ENCODE data around the gene MYO7B. TPM values are rescaled to one million over a fixed set of nuclear protein-coding genes. Genes with fewer than 3 reads are reported as not detected.
A peak's percentile ranks its signal among the peaks of the same experiment; 100 is the strongest.

The MYO7B gene
- total and polyA plus RNA-seq, 2 experiments from 2014 or later: 17.6 to 20.1 TPM

DNA sequence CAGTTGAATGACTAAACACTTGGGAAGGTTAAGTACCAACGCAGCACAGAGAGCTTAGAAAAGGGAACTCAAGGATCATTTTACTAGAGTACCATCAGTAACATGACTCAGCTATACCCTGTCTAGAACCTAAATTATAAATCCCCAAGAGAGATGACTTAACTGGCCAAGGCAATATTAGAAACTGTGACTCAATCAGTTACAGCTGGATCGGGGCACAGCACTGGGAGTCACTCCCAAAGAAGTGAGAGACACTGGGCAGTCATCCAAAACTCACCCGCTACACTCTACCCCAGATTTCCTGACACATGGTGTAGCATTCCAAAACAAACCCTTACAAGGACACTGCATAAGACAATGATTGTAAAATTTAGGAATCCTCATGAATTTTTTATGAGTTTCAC lies 26.9 kb upstream of the MYO7B start:
- Histone ChIP-seq H3K9me3 (ENCODE audit: low read depth) (no peaks in the 10 kb centered on the region), H3K79me2 (peaks cover 95% of the 10 kb centered on the region), H3K36me3 (replicated peaks; ENCODE audit: insufficient read depth, low read depth) (peaks cover 4% of the 10 kb centered on the region), H4K20me1 (ENCODE audit: insufficient read depth, poor library complexity, severe bottlenecking) (peaks cover 59% of the 10 kb centered on the region), H2AFZ (no peak overlapping the region), H3K9me2 (replicated peaks; ENCODE audit: insufficient read depth) (no peaks in the 10 kb centered on the region), H3K27ac (peak overlapping the region; percentile 44), H3K4me3 (no peak overlapping the region), H3K4me1 (ENCODE audit: insufficient read depth) (peaks cover 9% of the 10 kb centered on the region), H3K27me3 (no peaks in the 10 kb centered on the region), H3K4me2 (peak overlapping the region; percentile 13)
- TF ChIP-seq CTCF (IDR thresholded peaks at IDR 0.05; ENCODE audit: poor library complexity) (no peak), EZH2phosphoT487 (IDR thresholded peaks at IDR 0.05; ENCODE audit: low read depth, severe bottlenecking, unreplicated experiment) (no peak), EZH2 (IDR thresholded peaks at IDR 0.05; ENCODE audit: borderline replicate concordance) (no peak)
- DNase-seq (ENCODE audit: low spot score): peak; percentile 75
- 44% methylated on average over 3 of the region's 3 CpGs for WGBS (ENCODE audit: low lambda C conversion rate, missing lambda C conversion rate)

GRCh38 chr2:127510073-127510472 lies 25.4 kb upstream of the MYO7B start:
- no peaks in the 10 kb centered on the region for H3K9me3 ChIP-seq (ENCODE audit: low read depth)
- no peak for TF ChIP-seq EZH2 (IDR thresholded peaks at IDR 0.05; ENCODE audit: borderline replicate concordance)
- TF ChIP-seq CTCF (IDR thresholded peaks at IDR 0.05; ENCODE audit: poor library complexity): no peak
- TF ChIP-seq EZH2phosphoT487 (IDR thresholded peaks at IDR 0.05; ENCODE audit: low read depth, severe bottlenecking, unreplicated experiment): no peak
- H3K79me2 ChIP-seq: peaks cover 95% of the 10 kb centered on the region
- no peaks in the 10 kb centered on the region for H3K36me3 ChIP-seq (replicated peaks; ENCODE audit: insufficient read depth, low read depth)
- H3K27ac ChIP-seq: peak overlapping the region; percentile 10
- H4K20me1 ChIP-seq (ENCODE audit: insufficient read depth, poor library complexity, severe bottlenecking): peaks cover 65% of the 10 kb centered on the region
- no peak overlapping the region for H3K4me3 ChIP-seq
- no peaks in the 10 kb centered on the region for H3K9me2 ChIP-seq (replicated peaks; ENCODE audit: insufficient read depth)
- H3K27me3 ChIP-seq: no peaks in the 10 kb centered on the region
- H3K4me2 ChIP-seq: peak overlapping the region; percentile 1
- peaks cover 9% of the 10 kb centered on the region for H3K4me1 ChIP-seq (ENCODE audit: insufficient read depth)
- no peak overlapping the region for H2AFZ ChIP-seq
- 82% methylated on average over 2 of the region's 2 CpGs for WGBS (ENCODE audit: low lambda C conversion rate, missing lambda C conversion rate)
- DNase-seq (ENCODE audit: low spot score): peak; percentile 19

GRCh38 chr2:127511090-127511695 lies 24.3 kb upstream of the MYO7B start:
- Histone ChIP-seq H3K79me2 (peaks cover 95% of the 10 kb centered on the region), H3K36me3 (replicated peaks; ENCODE audit: insufficient read depth, low read depth) (no peaks in the 10 kb centered on the region), H3K27me3 (no peaks in the 10 kb centered on the region), H3K4me3 (no peak overlapping the region), H4K20me1 (ENCODE audit: insufficient read depth, poor library complexity, severe bottlenecking) (peaks cover 75% of the 10 kb centered on the region), H3K9me3 (ENCODE audit: low read depth) (no peaks in the 10 kb centered on the region), H3K4me1 (ENCODE audit: insufficient read depth) (peaks cover 9% of the 10 kb centered on the region), H3K4me2 (no peak overlapping the region), H2AFZ (no peak overlapping the region), H3K9me2 (replicated peaks; ENCODE audit: insufficient read depth) (no peaks in the 10 kb centered on the region), H3K27ac (no peak overlapping the region)
- no peak for DNase-seq (ENCODE audit: low spot score)
- WGBS (ENCODE audit: low lambda C conversion rate, missing lambda C conversion rate): 98% methylated on average over 6 of the region's 6 CpGs
- no peak for TF ChIP-seq EZH2 (IDR thresholded peaks at IDR 0.05; ENCODE audit: borderline replicate concordance)
- no peak for TF ChIP-seq CTCF (IDR thresholded peaks at IDR 0.05; ENCODE audit: poor library complexity)
- TF ChIP-seq EZH2phosphoT487 (IDR thresholded peaks at IDR 0.05; ENCODE audit: low read depth, severe bottlenecking, unreplicated experiment): no peak

All from hepatocyte (in vitro differentiated cells).